HG02981 (cell line): ENCODE results near the gene MINPP1.
A peak's percentile ranks its signal among the peaks of the same experiment; 100 is the strongest.

Experiments
- ATAC-seq: cut with Tn5 transposase; IDR thresholded peaks from one replicate; pipeline ENCODE4 v1.9.1; 2021; ENCODE audit warnings: mild to moderate bottlenecking, moderate library complexity; ENCODE audit not compliant: unreplicated experiment

Gene MINPP1

GRCh38 chr10:87518937-87519336 lies 14.2 kb downstream of the MINPP1 start:
- no peak for ATAC-seq

GRCh38 chr10:87519582-87519981 lies 14.9 kb downstream of the MINPP1 start:
- peak; percentile 54 for ATAC-seq

GRCh38 chr10:87523731-87524130 lies 19.0 kb downstream of the MINPP1 start:
- ATAC-seq, result no peak

GRCh38 chr10:87524296-87524695 lies 19.6 kb downstream of the MINPP1 start:
- ATAC-seq, result no peak

GRCh38 chr10:87531908-87532622 lies 27.4 kb downstream of the MINPP1 start:
- ATAC-seq, result no peak

GRCh38 chr10:87532696-87533095 lies 28.0 kb downstream of the MINPP1 start:
- ATAC-seq, result no peak

GRCh38 chr10:87534173-87534858 lies 29.6 kb downstream of the MINPP1 start:
- ATAC-seq, result peak; percentile 83

- no peak for ATAC-seq
Measured at GRCh38 chr10:87538092-87539015, 33.7 kb downstream of the MINPP1 start.

GRCh38 chr10:87541114-87541513 lies 36.4 kb downstream of the MINPP1 start:
- no peak for ATAC-seq

GRCh38 chr10:87544721-87545120 lies 40.0 kb downstream of the MINPP1 start:
- no peak for ATAC-seq

GRCh38 chr10:87545783-87546182 lies 41.1 kb downstream of the MINPP1 start:
- no peak for ATAC-seq

- no peak for ATAC-seq
Measured at GRCh38 chr10:87546210-87546609, 41.5 kb downstream of the MINPP1 start.

GRCh38 chr10:87546971-87547413 lies 42.3 kb downstream of the MINPP1 start:
- no peak for ATAC-seq

- no peak for ATAC-seq
Measured at GRCh38 chr10:87547734-87548311, 43.1 kb downstream of the MINPP1 start.

- no peak for ATAC-seq
Measured at GRCh38 chr10:87550741-87551140, 46.0 kb downstream of the MINPP1 start.

- no peak for ATAC-seq
Measured at GRCh38 chr10:87551326-87551725, 46.6 kb downstream of the MINPP1 start.

GRCh38 chr10:87552248-87552929 lies 47.7 kb downstream of the MINPP1 start:
- no peak for ATAC-seq

GRCh38 chr10:87557409-87557808 lies 52.7 kb downstream of the MINPP1 start:
- no peak for ATAC-seq

GRCh38 chr10:87558333-87558732 lies 53.6 kb downstream of the MINPP1 start:
- no peak for ATAC-seq

GRCh38 chr10:87559392-87559791 lies 54.7 kb downstream of the MINPP1 start:
- ATAC-seq, result no peak
